SW480 (cell line): ENCODE measurements around the gene TNS4.
A peak's percentile ranks its signal among the peaks of the same experiment; 100 is the strongest.

Source experiments
- DNase-seq: peaks from one replicate; pipeline ENCODE4 v3.0.0-alpha.2; 2016; ENCODE audit warnings: low spot score

The TNS4 gene

DNA sequence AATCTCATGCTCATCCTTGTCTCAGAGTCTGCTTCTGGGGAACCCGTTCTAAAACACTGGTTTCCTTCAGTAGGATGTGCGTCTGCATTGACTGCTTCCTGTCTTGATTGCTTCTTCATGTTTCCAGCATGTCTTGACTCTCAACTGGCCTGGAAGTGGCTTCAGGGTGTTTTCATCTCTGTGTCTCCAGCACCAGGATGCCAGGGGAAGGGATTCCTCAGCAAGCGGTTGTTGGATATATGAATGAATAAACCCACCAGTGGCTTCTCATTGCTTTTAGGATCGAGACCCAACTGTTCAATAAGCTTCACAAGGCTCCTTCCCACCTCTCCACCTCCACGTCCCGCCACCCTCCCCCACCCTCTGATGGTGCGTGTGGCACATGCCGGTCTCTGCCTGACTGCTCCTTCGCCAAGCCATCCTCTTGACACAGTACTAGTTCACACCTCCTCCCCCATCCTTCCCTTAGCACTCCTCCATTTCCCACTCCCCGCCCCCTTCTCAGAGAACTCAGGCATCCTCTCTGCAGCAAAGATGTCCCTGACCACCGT, 14.1 kb upstream of the TNS4 start:
- DNase-seq, result no peak

DNA sequence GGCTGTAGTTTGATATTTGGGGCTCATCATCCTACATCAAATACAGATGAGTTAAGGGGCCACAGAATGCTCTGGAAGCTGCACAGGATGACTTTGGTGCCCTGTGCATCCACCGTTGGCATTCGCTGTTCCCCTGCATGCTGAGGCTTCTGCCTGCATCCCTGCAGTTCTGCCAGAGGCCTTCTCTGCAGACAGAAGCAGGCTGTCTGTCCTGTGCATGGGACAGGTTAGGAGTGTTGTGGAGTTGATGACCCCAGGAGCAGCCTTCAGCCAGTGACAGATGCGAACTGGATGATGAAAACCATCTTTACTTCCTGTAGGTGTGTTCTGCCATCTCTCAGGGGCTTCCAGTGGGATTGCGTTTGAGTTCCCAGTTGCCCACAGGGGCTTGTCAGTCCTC, 13.6 kb upstream of the TNS4 start:
- DNase-seq, result no peak

DNA sequence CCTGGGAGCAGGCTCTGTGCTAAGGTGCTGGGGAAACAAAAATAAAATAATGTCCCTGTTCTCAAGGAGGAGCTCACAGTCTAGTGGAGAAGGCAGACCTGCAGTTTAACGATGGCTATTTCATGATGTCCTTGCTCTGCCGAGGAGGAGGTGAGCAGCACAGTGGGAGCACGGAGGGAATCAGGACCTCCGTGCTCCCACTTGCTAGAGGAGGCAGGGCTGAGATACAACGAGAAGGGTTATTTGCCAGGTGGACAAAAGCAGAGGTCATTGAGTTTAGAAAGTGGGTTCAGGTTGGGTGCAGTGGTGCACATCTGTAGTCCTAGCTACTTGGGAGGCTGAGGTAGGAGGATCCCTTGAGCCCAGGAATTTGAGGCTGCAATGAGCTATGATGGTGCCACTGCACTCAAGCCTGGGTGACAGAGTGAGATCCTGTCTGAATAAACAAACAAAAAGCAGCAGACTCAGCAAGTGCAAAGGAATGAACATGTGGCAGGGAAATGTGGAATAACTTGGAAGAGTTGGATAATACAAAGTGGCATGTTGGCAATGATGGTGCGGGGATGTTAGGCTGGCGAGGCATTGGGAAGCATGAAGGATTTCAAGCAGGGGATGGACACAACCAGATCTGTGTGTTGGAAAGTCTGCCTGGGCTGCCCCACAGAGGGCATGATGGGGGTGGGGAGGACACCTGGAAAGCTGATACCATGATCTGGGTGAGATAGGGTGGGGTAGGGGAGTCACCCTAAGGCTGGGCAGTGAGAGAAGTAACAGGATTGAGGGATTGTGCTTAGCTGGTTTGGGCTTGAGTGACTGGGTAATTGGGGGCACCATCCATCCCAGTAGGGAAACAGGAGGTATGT, 12.8 kb upstream of the TNS4 start:
- DNase-seq, result no peak

DNA sequence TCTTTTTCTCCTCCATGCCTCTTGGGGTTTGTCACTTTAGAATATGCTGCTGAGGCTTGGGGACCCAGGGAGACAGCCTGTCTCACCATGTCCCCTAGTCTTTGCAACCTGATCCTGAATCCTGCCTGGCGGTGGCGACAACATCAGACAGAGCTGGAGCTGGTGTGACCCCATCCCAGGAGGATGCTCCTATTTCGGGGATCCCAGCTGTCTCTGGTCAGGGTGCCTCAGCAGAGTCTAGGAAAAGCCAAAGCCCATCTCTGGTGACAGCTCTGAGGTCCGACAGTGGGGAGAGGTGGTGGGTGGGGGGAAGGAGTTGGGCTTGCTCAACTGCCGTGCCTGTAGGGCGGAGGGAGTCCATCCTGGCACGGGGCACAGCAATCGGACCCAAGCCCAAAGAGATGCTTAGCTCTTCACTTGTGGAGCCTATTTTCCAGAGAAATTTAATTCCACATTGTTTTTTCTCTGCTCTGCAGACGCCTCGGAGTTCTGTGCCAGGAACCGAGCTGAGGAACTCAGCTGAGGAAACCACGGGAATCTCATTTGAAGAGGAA, 10.3 kb upstream of the TNS4 start:
- DNase-seq, result no peak

DNA sequence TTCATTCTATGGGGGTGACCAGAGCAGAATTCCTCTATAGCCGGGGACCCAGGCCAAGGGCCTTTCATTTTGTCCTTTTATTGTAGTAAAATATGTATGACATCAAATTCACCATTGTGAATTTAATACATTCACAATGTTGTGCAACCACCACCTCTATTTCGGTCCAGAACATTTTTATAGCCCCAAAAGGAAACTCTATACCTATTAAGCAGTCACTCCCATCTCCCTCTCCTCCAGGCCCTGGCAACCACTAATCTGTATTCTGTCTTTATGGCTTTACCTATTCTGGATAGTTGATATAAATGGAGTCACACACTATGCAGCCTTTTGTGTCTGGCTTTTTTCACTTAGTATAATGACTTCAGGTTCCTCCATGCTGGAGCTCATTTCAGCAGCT, 9.7 kb upstream of the TNS4 start:
- no peak for DNase-seq

DNA sequence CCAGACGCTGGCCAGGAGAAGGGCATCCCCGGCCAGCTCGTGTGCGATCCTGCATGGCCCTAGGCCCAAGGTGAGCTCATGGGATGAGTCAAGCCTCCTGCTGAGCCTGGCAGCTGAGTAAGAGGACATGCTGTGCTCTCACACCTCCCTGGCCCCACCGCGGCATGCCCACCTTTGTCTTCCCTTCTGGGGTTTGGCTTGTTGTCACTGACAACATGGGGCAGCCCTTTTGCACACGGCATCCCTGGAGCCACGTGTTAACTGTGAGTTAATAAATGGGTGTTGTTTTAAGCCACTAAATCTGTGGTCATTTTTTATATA, 8.9 kb upstream of the TNS4 start:
- DNase-seq, result peak; percentile 70

DNA sequence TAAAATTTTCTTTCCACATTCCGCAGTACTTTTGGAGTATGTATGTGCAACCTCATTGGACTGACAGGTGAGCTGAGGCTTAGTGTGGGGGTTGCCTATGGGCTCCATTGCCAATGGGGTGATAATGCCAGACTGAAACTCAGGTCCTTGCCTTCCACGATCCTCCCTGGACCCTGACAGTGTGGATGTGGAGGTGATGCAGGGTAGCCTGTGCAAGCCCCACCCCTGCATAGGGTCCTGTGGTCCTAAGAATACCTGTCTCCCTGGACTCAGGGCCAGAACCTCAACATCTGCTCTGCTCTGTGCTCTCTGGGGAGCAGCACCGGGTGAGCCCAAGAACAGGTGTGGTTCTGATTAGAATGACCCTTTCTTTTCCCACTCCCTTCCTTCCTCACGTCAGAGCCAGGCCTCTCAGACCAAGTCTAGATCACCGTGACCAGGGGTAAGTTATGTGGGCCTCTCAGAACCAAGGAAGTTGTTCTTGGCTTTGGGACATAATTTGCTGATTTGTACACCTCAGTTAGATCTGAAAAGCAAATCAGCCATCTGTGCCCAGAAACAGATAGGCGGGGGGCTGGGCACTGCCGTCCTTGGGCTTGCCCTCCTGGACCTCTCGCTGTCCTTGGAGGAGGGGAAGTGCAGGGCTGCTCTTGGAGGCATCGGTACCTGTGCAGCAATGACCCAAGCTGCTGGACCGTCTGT, 8.4 kb upstream of the TNS4 start:
- DNase-seq, result no peak

DNA sequence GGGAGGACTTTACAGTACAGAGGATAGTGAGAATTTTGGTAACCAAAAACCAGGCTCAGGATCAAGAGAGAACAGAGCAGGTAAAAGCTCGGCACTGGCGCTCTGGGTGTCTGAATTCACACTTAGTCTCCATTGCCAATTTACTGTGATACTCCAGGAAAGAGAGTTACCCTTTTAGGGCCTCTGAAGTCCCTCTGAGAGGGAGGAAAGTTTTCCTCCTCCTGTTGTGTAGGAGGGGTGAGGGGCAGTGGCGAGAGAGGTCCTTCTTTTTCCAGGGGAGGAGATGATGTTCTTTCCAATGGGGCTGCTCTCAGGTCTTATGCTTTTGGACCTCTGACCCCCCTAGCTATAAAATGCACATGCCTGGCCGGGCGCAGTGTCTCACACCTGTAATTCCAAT, 5.4 kb upstream of the TNS4 start:
- DNase-seq, result no peak

DNA sequence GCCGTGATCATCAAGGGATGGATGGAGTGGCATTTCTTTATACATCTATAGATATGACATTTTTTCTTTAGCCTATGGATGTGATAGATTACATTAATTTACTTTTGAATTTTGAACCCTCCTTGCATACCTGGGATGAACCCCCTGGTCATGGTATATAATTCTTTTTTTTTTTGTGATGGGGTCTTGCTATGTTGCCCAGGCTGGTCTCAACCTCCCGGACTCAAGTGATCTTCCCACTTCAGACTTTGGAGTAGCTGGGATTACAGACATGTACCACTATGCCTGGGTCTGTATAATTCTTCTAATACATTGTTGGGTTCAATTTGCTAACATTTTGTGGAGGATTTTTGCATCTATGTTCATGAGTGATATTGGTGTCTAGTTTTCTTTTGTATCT, 1.7 kb upstream of the TNS4 start:
- DNase-seq, result no peak

DNA sequence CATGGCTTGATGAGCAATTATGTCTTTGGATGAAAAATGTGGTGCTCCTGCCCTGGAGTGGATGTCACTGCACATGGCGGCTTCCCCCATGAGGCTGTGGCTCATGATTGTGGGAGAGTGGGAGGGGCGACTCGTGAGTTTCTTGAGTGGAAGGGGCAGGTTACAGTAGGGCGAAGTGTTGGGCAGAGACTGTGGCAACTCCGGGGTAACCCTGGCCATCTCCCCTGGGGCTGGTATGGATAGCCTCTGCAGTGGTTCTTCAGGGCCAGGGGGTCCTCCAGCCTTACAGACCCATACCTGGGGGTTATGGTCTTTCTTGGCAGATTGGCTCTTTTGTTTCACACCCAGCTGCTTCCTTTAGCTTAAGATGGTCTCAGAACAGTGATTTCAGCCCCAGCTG, 1.3 kb upstream of the TNS4 start:
- DNase-seq, result no peak

DNA sequence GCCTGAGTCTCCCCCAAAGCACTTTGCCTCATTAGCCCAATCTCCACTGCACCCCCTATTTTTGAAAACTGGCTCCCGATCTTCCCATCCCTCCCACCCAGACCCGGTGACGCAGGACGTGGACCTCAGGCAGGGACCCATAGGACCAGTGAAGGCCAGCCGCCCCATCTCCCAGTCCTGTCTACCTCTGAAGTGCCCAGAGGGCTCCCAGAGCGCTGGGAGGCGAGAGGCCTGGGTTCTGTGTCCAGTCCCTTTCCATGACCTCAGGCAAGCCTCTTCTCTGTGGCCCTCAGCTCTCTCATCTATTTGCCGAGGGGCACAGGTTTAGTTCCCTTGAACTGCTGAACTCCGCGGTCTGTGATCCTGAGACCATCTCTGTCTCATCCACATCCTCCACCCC, 714 bp downstream of the TNS4 start:
- DNase-seq, result no peak

DNA sequence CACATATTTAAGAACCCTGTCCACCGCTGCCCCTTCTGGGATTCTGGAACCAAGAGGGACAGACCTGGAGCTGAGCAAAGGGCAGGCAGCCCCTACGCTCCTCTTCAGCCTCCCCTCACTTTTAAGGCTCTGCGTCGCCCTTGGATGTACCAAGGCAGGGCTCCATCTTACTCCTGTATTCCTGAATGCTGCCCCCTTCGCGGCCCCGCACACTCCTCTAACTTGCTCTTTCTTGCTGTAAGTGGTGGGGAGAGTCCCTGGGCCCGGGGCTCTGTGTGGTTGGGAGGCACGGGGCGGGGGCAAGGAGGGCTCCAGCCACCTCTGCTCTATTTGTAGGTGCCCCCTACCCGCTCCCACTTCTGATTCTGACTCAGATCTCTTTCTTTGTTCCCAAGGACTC, 1.2 kb downstream of the TNS4 start:
- no peak for DNase-seq

DNA sequence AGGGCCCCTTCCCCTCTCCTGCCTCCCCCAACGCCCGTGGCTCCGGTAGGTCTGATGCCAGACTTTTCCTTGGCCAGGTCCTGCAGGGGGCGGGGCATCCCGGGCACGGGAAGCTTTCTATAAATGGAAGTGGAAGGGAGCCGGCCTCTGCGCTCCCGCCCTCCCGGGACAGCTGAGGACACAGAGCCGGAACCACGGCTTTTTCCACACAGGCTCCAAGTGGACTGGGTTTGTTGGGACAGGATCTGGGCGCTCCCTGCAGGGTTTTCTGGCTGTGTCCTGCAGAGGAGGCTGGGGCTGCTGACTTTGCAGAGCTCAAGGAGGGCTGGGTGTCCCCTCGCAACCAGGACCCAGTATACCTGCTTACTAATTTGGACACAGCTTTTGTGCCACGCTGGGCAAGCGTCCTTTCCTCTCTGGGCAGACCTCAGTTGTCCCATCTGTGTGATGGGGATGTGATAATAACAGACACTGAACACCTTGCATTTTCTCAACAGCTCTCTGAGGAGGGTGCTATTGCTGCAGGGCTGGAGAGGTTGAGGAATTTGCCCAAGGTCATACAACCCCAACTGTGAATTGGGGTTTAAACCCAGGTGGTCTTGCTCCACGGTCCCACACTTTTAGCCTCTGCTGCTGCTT, 1.8 kb downstream of the TNS4 start:
- peak; percentile 79 for DNase-seq

DNA sequence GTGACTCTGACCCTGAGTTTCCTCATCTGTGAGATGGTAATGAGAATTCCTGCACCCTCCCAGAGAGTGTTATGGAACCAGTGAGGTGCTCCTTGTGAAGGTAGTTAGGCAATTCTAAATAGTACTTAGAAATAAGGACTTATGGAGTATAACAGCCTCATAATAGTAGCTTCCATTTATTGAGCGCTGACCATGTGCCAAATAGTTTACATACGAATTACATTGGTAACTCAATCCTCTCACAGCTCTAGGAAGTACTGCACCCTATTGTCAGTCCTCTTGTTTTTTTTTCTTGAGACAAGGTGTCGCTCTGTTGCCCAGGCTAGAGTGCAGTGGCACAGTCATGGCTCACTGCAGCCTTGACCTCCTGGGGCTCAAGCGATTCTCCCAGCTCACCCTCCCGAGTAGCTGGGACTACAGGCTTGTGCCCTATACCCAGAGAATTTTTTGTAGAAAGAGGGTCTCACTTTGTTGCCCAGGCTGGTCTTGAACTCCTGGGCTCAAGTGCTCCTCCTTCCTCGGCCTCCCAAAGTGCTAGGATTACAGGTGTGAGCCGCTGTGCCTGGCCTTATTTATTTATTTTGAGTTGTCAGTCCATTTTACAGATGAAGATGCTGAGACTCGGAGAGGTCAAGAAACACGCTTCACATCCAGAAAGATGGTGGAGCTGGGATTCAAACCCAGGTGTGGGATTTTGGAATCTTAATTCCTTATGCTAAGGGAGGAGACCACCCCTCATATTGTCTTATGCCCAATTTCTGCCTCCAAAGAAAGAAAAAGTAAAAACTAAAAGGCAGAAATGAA, 2.9 kb downstream of the TNS4 start:
- no peak for DNase-seq

DNA sequence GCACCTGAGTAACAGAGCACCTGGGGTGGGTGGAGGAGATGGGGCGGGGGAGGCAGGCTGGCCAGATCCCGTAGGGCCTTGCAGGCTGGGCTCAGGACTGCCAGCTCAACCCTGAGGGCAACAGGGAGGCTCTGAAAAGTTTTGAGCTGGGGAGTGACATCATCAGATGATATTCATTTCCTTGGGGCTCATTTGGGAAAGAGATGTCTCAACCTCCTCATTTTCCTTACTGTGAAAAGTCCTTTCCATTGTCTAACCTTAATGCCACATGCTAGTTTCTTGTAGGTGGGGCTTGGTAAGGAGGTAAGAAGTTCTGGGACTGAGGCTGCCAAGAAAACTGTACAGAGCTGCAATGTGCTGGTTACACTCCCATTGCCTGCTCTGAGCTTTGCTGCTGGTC, 3.7 kb downstream of the TNS4 start:
- DNase-seq, result no peak

DNA sequence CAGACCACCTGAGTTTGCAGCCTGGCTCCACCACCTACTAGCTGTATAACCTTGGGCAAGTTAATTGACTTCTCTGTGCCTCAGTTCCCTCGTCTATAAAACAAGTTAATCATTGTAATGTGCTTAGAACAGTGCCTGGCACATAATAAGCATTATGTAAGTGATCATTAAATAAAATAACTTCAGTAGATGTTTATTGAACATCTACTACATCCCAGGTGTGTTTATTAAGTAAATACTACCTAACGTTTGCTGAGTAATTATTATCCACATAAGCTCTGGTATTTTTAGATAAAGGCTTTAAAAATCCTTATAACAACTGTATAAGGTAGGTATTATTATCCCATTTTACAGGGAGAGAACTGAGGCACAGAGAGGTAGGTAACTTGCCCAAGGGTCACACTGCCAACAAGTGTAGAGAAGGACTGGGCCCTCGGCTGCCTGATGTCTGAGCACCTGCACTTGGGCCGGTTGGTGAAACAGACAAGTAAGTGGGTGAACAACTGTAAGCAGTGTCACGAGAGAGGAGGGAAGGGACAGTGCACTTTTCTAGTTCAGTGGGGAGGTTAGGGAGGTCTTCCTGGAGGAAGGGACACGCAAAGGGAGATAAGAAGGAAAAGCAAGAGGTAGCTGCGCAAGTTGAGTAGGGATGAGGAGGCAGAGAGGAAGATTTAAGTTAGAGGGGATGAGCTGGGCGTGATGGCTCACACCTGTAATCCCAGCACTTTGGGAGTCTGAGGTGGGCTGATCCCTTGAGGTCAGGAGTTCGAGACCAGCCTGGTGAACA, 4.6 kb downstream of the TNS4 start:
- no peak for DNase-seq

DNA sequence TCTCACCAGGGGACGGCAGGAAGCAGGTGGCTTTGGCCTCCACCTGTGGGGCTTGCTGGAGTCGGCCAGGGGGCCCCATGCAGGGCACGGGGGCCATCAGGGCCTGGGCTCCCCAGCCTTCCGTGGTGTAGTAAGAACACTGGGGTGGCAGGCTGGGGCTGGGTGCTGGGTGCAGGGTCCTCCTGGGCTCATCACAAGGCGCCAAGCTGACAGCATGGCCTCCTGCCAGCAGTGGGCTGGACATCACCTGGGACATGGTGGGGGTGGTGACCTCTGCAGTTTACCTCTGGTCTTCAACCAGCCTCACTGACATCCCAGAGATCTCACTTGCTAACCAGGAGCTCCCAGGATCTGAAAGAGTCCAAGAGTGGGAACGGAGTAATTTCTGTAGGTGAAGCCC, 5.3 kb downstream of the TNS4 start:
- DNase-seq, result no peak

DNA sequence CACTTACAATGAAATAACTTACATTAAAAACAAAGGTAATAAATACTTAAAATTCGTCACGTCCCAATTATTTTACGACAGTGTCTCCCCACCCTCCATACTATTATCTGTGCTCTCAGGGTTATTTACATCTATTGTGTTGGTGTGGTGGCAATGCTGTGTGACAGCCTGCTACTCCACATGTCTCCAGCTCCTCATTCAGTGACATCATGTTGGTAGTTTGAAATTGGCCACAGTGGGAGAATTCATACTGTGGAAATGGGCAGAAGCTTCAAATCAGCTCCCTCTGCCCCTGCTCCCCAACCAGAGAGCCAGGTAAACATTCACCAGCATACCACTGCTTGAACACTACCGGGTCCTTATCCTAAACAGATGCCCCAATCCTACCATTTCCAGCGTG, 6.3 kb downstream of the TNS4 start:
- DNase-seq, result no peak

DNA sequence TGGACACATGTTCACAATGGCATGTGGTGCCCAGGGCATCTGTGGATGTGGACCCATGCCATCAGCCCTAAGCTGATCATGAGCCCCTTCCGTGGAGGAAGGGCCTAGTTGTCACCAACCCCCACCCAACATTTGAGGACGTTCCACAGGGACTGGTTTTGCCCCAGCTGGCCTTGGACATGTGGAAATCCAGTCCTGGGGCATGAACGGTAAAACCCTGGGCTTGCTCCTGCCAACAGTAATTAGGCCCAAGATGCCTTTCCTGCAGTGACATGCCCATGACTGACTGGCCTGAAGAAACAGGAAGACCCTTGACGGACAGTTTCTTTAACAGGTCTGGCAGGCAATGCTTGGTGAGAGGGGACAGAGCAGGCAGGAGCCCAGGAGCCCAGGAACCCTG, 7.7 kb downstream of the TNS4 start:
- no peak for DNase-seq

DNA sequence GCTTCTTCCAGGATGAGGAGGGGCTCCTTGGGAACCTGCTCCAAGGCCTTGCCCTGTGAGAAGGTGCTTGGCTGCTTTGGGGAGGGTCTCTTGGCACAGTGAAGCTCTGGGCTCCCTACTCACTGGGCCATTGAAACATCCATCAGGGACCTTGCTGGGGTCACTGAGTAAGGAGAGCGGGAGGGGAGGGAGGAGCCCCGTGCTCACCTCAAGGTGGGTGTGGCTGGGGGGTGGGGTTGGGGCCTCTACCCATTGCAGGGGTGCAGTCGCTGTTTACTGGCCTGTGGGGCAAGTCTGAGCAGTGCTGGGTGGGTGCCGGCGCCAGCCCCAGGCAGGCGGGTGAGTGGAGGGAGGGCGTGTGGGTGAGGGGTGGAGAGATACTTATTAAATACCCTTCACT, 9.9 kb downstream of the TNS4 start:
- DNase-seq, result no peak

DNA sequence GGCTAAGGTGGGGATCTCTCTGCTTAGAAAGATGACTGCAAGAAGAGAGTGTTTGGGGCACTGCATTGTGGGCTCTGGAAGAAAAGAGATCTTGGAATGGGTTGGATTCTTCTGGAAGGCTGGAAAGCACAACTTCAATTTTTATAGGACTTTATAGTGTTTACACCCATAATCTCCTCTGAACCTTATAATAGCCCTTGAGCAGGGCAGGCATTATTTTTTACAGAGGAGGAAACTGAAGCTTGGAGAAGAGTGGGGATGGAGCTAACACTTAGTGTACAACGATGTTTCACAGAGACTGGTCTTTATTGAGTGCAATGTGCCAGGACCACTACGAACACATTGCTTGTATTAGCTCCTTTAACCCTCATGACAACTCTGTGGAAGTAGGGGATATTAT, 10.4 kb downstream of the TNS4 start:
- no peak for DNase-seq
